ENCODE data around the gene WDSUB1.

The WDSUB1 gene

GRCh38 chr2:159214325-159214865 lies 72.1 kb downstream of the WDSUB1 start:
- TF ChIP-seq, protein P1, sequence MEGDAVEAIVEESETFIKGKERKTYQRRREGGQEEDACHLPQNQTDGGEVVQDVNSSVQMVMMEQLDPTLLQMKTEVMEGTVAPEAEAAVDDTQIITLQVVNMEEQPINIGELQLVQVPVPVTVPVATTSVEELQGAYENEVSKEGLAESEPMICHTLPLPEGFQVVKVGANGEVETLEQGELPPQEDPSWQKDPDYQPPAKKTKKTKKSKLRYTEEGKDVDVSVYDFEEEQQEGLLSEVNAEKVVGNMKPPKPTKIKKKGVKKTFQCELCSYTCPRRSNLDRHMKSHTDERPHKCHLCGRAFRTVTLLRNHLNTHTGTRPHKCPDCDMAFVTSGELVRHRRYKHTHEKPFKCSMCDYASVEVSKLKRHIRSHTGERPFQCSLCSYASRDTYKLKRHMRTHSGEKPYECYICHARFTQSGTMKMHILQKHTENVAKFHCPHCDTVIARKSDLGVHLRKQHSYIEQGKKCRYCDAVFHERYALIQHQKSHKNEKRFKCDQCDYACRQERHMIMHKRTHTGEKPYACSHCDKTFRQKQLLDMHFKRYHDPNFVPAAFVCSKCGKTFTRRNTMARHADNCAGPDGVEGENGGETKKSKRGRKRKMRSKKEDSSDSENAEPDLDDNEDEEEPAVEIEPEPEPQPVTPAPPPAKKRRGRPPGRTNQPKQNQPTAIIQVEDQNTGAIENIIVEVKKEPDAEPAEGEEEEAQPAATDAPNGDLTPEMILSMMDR (IDR thresholded peaks at IDR 0.05; ENCODE audit: low read depth, low read length) = no peak
- DNase-seq (ENCODE audit: low read depth in 2 of 2) = no peak
- no peak overlapping the region for H3K4me3 ChIP-seq (replicated peaks in 1 of 2; ENCODE audit: low read depth in 2 of 2, low read length in 2 of 2)

GRCh38 chr2:159213296-159213695 lies 73.2 kb downstream of the WDSUB1 start:
- TF ChIP-seq, protein P1 (IDR thresholded peaks at IDR 0.05; ENCODE audit: low read depth, low read length) = no peak
- no peak for DNase-seq (ENCODE audit: low read depth in 2 of 2)
- no peak overlapping the region for H3K4me3 ChIP-seq (replicated peaks in 1 of 2; ENCODE audit: low read depth in 2 of 2, low read length in 2 of 2)

GRCh38 chr2:159211447-159212396 lies 74.8 kb downstream of the WDSUB1 start:
- DNase-seq (ENCODE audit: low read depth in 2 of 2) = no peak

GRCh38 chr2:159209341-159210306 lies 76.9 kb downstream of the WDSUB1 start:
- no peak for DNase-seq (ENCODE audit: low read depth in 2 of 2)
- TF ChIP-seq, protein P1 (IDR thresholded peaks at IDR 0.05; ENCODE audit: low read depth, low read length) = no peak
- H3K4me3 ChIP-seq (replicated peaks in 1 of 2; ENCODE audit: low read depth in 2 of 2, low read length in 2 of 2) = no peak overlapping the region

More at GRCh38 chr2:159211447-159212396, 74.8 kb downstream of the WDSUB1 start:
- no peak overlapping the region for H3K4me3 ChIP-seq (replicated peaks in 1 of 2; ENCODE audit: low read depth in 2 of 2, low read length in 2 of 2)
- TF ChIP-seq, protein P1 (IDR thresholded peaks at IDR 0.05; ENCODE audit: low read depth, low read length) = no peak

- TF ChIP-seq, protein P1 (IDR thresholded peaks at IDR 0.05; ENCODE audit: low read depth, low read length) = peak; percentile 32
- no peak overlapping the region for H3K4me3 ChIP-seq (replicated peaks in 1 of 2; ENCODE audit: low read depth in 2 of 2, low read length in 2 of 2)
- peak in 1 of 2 donors; percentile 28 for DNase-seq (ENCODE audit: low read depth in 2 of 2)
These were observed 78.1 kb downstream of the WDSUB1 start for GRCh38 chr2:159208438-159208837.

- DNase-seq (ENCODE audit: low read depth in 2 of 2) = no peak
- H3K4me3 ChIP-seq (replicated peaks in 1 of 2; ENCODE audit: low read depth in 2 of 2, low read length in 2 of 2) = no peak overlapping the region
- TF ChIP-seq, protein P1 (IDR thresholded peaks at IDR 0.05; ENCODE audit: low read depth, low read length) = no peak
These were observed 79.6 kb downstream of the WDSUB1 start for GRCh38 chr2:159206736-159207380.
